GM12872 (cell line): ENCODE data around the gene HOXB5.

Source experiments
- CTCF ChIP-seq: IDR thresholded peaks from 3 replicates; pipeline ENCODE4 v1.5.1; 2011; ENCODE audit warnings: low read depth, mild to moderate bottlenecking, low read length, moderate library complexity; ENCODE audit not compliant: insufficient read depth

The HOXB5 gene

GRCh38 chr17:48554412-48555257 is 38.9 kb downstream of the HOXB5 start:
- no peak for TF ChIP-seq CTCF

GRCh38 chr17:48553826-48554225 is 39.8 kb downstream of the HOXB5 start:
- TF ChIP-seq CTCF: no peak

- no peak for TF ChIP-seq CTCF
These were observed 40.4 kb downstream of the HOXB5 start for GRCh38 chr17:48553190-48553547.

GRCh38 chr17:48552466-48553189 is 41.0 kb downstream of the HOXB5 start:
- TF ChIP-seq CTCF: no peak

GRCh38 chr17:48551596-48552465 is 41.7 kb downstream of the HOXB5 start:
- no peak for TF ChIP-seq CTCF

- TF ChIP-seq CTCF: no peak
These were observed 42.4 kb downstream of the HOXB5 start for GRCh38 chr17:48551214-48551555.
